GDM1 (cell line): ENCODE data around the gene PCDH9.

Experiments
- DNase-seq: peaks from one replicate; lab custom pipeline; 2025; lab: John Stamatoyannopoulos, UW

Gene PCDH9

DNA sequence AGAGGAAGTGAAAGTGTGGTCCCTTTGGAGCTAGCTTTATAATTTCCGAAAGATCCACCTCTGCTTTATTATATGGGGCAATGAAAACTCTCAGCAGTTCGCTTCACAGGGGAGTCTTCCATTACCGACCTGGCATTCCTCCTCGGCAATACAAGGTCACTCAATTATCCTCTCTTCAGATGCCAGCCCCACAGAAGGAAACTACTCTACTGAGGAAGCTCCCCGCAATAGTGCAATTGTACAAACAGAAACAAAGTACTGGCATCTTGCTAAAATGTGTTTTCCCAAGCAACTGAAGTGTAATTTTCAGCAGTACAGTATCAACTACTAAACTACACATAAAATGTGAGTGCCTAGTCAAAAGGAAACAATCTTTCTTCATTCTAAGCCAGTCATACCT, 702.0 kb downstream of the PCDH9 start:
- no peak for DNase-seq

DNA sequence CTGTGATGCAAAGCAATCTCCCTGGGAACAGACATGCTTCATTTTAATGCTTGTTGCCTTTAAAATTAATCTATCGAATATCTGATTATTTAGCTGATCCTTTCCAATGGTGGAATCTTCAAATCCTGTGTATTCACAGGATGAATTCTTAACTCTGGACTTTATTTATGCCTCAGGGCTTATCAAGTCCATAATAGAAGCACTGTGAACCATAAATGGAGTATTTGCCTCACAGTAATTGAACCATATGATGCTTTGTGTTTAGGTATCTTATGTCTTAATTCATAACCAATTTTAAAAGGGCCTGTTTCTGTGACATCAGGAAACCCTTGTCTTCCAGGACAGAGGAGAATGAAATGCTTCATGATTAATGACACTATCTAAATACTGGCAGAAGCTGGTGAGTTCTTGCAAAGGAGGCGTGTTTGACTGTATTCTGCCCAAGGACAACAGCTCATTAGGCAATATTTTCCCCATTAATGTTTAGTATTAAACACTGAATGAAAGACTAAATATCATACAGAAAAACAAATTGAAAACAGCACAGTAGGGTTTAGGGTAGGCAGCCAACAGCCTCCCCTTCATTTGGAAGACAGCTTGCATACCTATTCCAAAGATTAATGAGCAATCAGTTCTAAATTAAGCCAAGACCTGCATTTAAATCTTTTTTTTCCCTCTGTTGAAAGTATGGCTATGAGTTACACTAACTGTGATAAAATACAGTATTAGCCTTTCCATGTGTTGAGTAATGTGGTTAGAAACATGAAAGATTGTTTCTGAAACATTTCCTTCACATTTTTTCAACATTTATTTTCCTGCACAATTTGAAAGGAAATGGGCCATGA, 709.4 kb downstream of the PCDH9 start:
- DNase-seq, result no peak

DNA sequence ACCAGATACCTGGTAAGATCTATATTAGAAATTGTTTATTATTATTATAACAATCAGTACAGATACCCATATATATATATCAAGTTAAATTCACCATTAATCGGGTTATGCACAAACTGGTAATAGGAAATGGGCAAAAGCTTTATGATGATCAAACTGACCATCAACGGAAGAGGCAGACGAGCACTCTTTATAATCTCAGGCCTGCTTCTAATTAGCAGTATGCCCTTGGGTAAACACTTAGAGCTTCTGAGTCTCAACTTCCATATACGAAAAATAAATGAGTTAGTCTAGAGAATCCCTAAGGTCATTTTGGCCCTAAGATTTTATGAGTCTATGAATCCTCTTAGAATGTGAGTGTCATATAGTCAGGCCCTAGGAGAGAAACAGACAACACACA, 710.9 kb downstream of the PCDH9 start:
- no peak for DNase-seq

DNA sequence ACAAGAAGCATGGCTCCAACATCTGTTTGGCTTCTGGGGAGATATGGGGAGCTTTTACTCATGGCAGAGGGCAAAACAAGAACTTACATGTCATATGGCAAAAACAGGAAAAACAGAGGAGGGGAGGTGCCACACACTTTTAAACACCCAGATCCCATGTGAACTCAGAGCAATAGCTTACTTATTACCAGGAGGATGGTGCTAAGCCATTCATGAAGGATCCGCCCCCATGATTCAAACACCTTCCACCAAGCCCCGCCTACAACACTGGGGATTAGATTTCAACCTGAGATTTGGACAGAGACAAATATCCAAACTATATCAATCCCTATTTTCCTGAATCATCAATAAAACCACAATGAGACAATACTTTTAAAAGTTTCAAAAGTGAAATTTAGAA, 712.1 kb downstream of the PCDH9 start:
- DNase-seq, result no peak

DNA sequence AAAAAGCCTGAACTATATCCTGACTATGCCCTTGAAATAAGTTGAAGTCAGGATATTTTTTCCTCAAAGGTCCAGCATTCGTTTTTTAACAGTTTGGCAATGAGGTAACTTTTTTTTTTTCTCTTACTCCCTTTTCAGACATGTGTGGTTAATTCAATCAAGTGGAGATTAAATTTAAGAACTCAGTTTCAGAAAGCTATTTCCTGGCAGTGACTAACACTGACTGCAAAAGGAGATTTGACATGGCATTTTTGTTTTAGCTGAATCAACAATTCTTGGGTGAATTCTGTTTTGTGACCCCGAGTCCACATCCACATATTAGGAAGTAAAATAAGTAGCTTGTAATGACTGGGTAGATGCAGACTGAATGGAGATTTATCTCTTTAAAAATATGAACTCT, 716.4 kb downstream of the PCDH9 start:
- DNase-seq, result no peak

DNA sequence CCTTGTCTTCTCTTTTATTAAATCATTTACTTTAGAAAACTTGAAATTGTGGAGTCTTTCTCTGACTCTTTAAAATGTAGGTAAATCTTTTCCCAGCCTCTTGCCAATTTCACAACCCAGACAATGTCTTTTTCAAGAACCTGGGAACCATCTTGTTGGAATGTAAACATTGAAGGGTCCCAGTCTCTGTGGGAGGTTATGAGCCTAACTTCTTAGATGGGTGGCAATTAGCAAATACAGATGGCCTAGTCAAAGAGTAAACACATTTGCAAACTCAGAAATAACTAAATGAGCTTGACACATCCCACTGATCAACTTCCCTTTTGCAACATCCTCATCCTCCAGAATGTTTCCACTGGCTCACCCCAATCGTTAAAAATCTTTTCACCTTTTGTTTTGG, 721.0 kb downstream of the PCDH9 start:
- no peak for DNase-seq

DNA sequence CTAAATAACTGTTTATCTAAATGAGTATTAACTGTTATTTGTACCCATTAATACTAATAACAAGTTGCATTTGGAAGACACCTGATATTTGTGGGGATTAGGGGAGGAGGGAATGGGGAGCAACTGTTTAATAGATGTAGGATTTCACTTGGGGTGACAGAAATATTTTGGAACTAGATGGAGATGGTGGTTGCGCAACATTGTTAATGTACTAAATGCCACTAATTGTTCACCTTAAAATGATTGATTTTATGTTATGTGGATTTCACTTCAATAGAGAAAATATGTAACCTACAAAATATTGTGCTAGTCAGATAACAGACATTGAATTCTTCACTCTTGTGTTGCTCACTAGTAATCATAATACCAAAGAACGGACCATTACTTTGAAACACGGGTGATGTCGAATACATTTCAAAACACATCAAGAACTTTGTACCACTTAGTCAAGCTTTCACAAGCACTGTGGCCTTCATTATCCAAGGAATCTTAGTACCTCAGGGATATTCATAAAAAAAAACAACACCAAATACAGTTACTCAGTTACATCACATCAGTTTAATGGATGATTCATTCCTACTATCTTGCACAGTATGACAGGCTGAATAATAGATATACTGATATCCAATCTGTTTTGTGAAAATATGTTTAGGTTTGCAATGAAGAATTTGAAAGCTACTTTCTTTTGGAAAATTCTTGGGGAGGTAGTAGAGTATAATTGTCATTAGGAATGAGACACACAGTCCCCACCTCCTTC, 721.8 kb downstream of the PCDH9 start:
- no peak for DNase-seq

DNA sequence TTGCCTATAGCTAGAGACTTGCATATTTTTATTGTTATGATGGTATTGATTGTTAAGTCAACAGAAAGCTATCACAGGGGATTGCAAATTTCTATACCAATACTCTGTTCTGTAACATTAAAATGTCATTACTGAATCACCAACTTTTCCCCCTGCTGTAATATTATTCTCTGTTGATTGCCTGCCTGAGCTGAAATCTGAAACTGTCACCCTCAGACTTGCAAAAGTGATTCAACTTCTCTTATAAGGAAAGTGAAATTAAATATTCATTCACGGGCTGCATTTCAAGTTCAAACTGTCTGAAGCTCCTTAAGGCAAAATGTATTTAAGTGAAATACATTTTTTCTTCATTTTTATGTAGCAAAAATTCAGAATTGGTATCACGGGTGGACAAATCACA, 723.2 kb downstream of the PCDH9 start:
- DNase-seq, result no peak

DNA sequence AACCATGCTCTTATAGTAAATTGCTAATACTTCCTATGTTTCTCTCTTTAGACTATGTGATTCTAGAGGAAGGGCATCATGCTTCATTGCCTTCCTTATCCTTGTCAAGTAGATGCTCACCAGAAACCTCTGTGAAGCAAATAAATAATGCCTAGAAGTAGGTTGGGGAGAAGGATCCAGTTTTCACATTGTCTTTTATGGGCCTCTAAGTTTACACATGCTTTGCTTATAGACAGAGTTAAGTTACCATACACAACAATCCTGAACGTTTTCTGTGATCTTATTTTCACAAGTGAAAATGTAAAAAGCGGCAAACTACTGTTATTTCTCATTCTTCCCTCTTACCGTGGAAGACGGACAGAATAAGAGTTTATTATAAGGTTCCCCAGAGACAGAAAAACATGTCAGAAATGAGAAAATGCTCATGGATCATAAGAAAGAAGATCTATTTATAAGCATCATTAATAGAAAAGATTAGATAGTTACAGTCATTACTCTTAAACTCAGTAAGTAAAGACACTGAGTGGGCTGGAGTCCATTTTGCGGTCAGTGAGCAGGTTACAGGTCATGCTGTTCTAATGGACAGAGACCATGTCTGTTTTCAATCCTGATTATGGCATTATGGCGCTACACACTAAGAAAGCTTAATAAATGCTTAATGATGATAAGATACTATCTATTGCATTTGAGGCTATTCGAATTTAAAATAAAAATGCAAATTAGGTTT, 723.9 kb downstream of the PCDH9 start:
- no peak for DNase-seq

DNA sequence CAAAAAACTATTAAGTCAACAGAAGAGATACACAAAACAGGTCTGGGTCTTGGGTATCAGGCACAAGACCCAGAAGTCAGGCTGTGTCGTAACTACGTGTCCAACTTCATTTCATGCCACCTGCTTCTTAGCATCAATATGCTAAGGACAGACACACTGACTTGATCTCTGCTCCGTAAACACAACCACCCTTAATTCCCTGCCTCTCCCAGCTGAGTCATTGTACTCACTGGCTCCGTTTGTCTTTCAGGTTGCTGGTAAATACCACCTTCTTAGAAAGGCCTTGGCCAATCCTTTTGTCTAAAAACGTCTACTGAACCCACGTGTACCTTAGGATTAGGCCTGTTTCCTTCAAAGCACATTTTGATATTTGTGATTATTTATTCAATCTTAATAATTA, 726.2 kb downstream of the PCDH9 start:
- DNase-seq, result no peak

DNA sequence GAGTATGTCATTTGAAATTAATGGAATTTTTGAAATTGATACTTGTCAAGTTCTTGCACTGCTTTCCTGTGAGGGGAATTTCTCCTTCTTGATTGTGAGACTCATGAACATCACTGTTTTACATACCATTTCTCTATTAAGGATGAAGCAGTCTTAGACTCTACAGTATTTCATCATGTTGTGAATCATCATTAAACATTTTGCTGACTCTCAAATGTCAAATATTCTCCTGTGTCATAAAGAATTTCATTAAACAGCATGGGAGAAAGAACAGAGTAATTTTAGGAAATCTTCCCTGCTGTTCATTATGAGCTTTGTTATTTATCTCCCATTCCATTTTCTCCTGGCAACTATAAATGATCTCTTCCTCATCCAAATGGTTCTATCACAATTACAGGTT, 729.0 kb downstream of the PCDH9 start:
- DNase-seq, result no peak

DNA sequence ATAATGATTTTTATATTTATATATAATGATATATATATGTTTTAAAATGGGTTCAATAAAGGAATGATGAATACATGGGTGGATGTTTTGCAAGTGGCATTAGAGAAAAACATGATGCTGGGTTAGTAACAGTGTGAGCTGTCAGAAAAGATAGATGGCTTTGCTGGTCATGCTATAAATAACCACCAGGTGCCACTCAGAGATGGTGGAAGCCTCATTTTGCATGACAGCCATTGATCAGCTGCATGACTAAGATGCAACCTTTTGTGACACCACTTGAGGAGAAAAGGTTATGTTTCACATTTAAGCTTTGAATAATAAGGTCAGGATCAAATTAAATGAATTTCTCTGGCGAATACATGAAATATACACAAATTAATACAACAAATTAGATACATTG, 737.7 kb downstream of the PCDH9 start:
- DNase-seq, result no peak

DNA sequence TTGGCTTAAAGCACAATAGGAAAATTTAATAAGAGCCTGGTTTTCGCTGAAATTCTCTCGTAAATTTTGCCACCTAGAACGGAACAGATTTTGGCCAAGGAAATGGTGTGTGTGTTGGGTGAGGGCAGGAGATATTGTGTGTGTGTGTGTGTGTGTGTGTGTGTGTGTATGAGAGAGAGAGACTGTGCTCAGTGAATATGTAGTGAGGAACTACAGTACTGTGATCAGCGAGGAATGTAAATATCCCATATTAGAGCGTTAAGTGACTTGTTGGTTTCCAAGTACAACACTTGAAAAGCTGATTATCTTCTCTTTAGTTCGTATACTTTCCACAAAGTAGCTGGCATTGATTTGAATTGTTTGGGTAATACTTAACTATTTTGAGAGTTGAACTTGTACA, 738.9 kb downstream of the PCDH9 start:
- DNase-seq, result no peak

DNA sequence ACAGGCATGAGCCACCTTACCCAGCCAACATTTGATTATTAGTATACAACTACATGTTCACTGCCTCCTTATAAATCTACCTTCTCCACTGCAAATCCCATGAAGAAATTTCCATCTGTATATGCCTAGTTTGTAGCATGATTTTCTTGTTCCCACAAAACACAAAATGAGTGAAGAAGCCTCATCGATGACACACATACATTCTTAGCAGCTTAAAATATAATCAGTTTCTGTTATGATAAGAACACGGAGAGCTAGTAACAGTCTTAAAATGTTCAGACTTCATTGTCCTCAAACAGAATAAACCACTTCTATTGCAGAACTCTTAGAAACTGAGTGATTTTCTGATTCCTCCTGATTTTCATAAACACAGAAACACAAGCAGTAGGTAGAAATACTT, 740.5 kb downstream of the PCDH9 start:
- no peak for DNase-seq

DNA sequence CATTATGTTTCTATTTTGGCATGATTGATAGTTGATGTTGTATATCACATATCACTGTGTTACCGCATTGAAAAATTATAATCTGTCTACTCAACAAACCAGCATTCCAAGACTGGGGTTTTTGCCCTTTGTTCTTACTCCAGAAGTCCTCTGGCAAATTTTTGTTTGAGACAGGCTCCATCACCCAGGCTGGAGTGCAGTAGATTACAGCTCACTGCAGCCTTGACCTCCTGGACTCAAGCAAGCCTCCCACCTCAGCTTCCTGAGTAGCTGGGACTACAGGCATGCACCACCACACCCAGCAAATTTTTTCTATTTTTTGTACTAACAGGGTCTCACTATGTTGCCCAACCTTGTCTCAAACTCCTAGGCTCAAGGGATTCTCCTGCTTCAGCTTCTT, 741.0 kb downstream of the PCDH9 start:
- no peak for DNase-seq

DNA sequence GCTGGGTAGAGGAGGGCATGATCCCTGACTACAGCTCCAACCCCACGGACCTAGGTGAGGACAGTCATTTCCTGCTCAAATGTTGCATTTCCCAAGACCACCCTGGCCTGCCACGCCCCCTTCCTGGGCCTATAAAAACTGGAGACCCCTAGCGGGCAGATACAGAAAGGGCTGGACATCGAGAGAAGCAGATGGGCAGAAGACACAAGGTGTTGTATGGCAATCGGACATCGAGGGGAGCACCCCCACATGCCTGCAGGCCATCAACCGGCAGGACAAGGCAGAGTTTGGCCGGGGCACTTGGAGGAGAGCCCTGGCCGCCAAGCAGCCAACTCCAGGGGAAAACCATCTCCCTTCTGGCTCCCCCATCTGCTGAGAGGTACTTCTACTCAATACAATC, 746.4 kb downstream of the PCDH9 start:
- DNase-seq, result no peak

DNA sequence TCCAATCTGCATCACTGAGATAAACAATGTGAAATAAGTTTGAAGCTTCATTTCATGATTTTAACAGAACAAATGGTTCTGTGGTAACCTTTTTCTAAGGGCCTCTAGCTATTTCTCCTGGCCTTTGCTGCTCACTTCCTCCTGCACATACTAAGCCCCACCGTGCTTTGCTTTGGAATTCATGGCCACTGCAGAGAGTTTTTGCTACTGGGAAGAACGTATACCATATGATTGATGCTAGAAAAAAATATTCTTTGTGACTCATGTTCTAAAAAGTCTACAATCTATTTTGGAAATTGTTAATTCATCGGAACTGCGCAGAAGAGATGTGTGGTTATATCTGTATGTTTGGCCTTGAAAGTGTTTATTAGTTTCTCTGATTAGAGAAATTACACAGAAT, 747.3 kb downstream of the PCDH9 start:
- no peak for DNase-seq

DNA sequence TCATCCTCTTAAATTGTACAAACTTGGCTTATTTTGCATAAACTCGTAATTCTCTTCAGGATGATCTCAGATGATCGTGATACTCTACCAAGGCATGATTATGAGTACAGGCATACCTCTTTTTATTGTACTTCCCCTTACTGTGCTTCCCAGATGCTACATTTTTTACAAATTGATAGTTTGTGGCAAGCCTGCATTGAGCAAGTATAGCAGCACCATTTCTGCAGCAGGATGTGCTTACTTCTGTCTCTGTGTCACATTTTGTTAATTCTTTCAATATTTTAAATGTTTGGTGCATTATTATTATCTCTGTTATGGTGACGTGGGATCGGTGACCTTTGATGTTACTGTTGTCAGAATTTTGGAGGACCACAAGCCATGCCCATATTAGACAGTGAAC, 752.3 kb downstream of the PCDH9 start:
- DNase-seq, result no peak

DNA sequence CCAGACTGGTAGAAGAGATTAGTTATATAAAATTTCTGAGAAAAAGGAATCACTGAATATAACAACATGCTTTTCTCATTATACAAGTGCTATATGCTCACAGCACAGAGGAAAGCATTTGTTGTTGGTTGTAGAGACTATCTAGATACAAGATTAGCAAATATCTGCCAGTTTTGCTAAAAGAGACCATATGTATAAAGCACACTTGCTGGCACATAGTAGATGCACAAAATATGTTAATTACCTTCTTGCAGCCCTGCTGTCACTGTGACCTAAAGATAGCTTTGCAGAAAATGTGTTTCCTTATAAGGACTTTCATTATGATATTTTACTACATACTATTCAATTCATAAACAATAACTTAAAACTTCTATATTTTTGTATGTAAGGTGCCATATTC, 755.1 kb downstream of the PCDH9 start:
- DNase-seq, result no peak

DNA sequence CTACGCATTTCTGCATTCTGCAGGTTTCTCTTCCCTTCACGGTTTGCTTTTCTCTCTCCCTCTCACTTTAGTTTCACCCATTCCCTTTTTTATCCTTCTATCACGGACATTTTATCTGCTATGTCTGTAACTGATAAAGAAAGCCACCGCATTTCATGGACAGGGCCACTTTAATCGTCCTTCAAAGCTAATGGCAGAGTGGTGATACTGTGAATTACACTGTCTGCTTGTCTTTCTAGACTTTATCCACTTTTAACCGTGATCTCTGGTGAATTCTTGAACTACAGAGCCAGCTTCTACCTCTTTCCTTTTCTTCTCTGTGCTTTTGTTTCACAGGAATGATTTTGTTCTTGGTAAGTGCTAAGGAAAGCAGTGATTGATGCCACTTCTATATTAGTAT, 760.4 kb downstream of the PCDH9 start:
- no peak for DNase-seq

DNA sequence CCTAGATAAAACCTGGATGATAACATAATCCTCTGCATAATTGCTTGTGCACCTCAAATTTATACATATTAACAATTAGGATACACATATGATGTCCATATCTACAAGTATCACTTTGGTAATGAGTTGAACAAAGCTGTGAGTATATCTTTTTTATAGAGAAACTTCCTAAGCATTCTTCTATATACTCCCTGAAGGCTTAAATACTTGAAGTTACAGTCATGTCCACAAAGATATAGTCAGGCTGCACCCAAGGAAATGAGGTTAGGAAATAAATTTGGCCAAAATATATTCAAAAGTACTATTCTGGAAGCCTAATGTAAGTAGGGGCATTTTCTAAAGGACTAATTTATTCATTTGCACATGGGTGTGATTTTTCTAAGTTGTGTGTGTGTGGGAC, 761.5 kb downstream of the PCDH9 start:
- no peak for DNase-seq

DNA sequence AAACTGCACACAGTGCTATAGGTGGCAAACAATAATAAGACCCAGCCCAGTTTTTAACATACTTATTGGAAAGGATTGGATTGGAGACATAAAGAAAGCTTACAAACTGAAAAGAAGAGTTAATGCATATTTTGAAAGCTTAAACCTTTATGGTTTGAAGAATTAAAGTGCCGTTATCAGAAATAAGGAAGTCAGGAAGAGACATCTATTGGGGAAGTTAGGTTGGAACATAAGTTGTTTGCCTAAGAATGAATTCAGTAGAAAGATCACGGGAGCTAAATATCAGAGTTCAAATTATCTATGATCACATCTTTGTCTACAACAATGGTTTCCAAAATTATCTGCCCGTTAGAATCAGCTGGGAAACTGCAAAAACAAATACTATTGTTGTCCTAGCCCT, 767.9 kb downstream of the PCDH9 start:
- no peak for DNase-seq

DNA sequence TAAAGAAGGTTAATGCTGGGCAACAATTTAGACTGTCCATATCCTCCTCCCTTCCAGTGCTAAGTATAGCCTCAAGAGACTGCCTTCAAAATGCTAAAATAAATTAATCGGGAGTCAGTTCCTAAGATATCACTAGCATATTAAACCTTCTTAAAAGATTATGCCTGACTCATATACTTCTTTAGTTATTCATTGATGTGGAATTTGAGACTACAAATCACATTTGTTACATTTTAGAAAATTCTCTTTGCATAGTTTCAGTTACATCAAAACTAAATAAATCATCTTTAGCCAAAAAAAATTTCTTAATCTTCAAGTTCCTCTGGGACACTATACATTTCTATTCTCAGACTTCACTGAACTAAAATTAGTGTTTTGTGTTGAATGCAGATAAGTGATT, 769.1 kb downstream of the PCDH9 start:
- no peak for DNase-seq
